ENCODE measurements around the gene TCEA2.

TCEA2 gene

GRCh38 chr20:64040231-64041039 lies 22.6 kb upstream of the TCEA2 start:
- no peak for TF ChIP-seq CTCF (IDR thresholded peaks at IDR 0.05; ENCODE audit: low read depth, low read length)
- no peak for DNase-seq (ENCODE audit: low read depth in 2 of 2)
- H3K4me3 ChIP-seq (replicated peaks in 1 of 2; ENCODE audit: low read depth in 2 of 2, low read length in 2 of 2), result no peak overlapping the region

- TF ChIP-seq CTCF (IDR thresholded peaks at IDR 0.05; ENCODE audit: low read depth, low read length), result no peak
- no peak overlapping the region for H3K4me3 ChIP-seq (replicated peaks in 1 of 2; ENCODE audit: low read depth in 2 of 2, low read length in 2 of 2)
- DNase-seq (ENCODE audit: low read depth in 2 of 2), result no peak
Observed at GRCh38 chr20:64041040-64041780, 21.8 kb upstream of the TCEA2 start.

GRCh38 chr20:64041781-64042053 lies 21.3 kb upstream of the TCEA2 start:
- DNase-seq (ENCODE audit: low read depth in 2 of 2), result no peak
- TF ChIP-seq CTCF (IDR thresholded peaks at IDR 0.05; ENCODE audit: low read depth, low read length), result no peak
- no peak overlapping the region for H3K4me3 ChIP-seq (replicated peaks in 1 of 2; ENCODE audit: low read depth in 2 of 2, low read length in 2 of 2)

GRCh38 chr20:64042054-64042781 lies 20.8 kb upstream of the TCEA2 start:
- no peak for DNase-seq (ENCODE audit: low read depth in 2 of 2)
- TF ChIP-seq CTCF (IDR thresholded peaks at IDR 0.05; ENCODE audit: low read depth, low read length), result no peak
- H3K4me3 ChIP-seq (replicated peaks in 1 of 2; ENCODE audit: low read depth in 2 of 2, low read length in 2 of 2), result peak overlapping the region; percentile 31 to 46

- no peak for DNase-seq (ENCODE audit: low read depth in 2 of 2)
- no peak overlapping the region for H3K4me3 ChIP-seq (replicated peaks in 1 of 2; ENCODE audit: low read depth in 2 of 2, low read length in 2 of 2)
- TF ChIP-seq CTCF (IDR thresholded peaks at IDR 0.05; ENCODE audit: low read depth, low read length), result no peak
Observed at GRCh38 chr20:64043768-64044167, 19.2 kb upstream of the TCEA2 start.

- no peak for TF ChIP-seq CTCF (IDR thresholded peaks at IDR 0.05; ENCODE audit: low read depth, low read length)
- peak; percentile 56 to 73 for DNase-seq (ENCODE audit: low read depth in 2 of 2)
- H3K4me3 ChIP-seq (replicated peaks in 1 of 2; ENCODE audit: low read depth in 2 of 2, low read length in 2 of 2), result no peak overlapping the region
Observed at GRCh38 chr20:64044484-64045247, 18.3 kb upstream of the TCEA2 start.

Data from cardiac fibroblast (primary cell).